NCI-H1048 (cell line): ENCODE data around the gene INPP4B.

Experiments used
- DNase-seq: peaks from one replicate; lab custom pipeline; 2025; lab: John Stamatoyannopoulos, UW

The INPP4B gene

DNA sequence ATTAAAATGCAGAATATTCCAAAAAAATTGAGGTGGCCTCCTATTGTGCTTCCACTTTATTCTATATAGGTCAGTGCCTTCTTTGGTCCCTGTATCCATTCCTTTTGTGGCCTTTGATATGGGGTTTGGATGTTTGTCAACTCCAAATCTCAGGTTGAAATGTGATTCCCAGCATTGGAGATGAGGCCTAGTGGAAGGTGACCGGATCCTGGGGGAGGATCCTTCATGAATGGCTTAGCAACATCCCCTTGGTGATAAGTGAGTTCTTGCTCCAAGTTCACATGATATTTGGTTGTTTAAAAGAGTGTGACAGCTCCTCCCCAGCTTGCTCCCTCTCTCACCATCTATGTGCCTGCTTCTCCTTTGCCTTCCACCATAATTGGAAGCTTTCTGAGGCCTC lies 380.6 kb downstream of the INPP4B start:
- no peak for DNase-seq

DNA sequence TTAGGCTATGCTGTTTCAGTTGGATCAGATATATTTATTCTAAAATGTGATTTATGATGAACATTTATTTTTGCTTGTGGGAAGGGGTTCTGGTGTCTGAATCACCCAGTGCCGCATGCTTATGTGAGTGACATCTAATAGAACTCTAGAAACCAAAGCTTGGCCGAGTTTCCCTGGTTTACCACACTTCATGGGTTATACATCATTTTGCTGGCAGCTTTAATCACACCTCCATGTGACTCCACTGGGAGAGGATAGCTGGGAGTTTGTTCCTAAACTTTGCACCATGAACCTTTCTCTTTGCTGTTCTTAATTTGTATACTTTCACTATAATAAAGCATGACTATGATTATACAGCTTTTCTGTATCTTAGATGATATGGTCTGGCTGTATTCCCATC lies 382.9 kb downstream of the INPP4B start:
- DNase-seq = no peak

GRCh38 chr4:142452161-142452855 lies 393.8 kb downstream of the INPP4B start:
- DNase-seq = no peak

DNA sequence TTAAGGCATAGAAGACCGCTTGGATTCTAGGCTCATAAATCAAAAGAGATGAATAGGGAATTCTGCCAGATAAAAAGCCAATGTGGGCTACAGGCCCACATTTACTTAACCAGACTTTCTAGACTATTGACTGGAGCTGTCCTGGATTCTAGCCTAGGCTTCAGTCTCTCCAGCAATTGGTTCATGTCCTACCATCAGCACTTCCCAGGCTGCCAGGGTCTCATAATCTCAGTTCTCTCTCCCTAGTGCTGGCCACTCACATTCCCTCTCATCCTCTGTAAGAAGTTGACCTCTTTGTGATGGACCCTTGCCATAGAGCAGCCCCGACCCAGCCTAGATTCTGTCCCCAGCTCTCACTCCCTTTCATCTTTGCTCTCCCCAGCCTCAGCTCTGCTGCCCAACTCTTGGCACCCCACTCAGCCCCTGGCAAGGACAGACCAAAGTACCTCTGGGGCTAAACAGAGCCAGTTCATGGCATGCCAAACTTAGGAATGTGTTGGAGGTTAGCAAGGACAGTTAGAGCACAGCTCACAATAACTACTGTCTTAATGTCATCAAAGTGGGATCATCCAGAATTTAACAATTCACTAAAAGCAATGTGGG lies 396.2 kb downstream of the INPP4B start:
- no peak for DNase-seq

DNA sequence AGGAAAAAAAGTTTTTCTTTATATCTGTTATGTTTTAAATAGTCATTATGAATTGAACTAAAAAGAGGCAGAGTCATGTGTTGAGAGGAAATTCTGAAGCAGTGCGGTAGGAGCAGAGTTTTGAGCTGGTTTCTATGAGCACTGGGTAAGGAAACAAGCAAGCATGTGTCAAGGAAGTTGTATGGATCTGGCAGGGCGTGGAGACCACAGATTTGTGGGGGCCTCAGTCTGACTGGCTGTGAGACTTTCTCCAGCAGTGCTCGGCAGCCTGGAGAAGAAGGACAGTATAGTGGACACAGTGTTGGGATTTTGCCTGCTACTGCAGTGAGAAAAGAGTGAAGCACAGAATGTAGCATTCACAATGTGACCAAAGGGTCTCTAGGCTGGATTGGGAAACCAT lies 399.1 kb downstream of the INPP4B start:
- DNase-seq = no peak

GRCh38 chr4:142443469-142443868 lies 402.6 kb downstream of the INPP4B start:
- DNase-seq = no peak

DNA sequence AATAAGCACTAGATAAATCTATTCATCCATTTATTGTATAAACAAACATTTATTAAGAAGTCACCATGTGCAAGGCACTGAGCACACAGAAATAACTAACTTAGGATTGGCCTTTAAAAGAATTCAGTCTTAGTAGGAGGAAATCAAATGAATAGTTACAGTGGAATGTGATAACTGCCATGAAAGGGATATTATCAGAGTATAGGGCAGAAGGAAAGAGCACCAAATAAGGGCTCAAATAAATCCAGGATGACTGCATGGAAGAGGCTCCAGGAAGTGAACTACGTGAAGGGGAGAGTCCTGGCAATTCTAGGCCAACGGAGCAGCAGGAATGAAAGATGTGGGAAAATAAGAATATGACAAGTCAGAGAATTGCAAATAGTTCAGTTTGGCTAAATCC lies 406.0 kb downstream of the INPP4B start:
- DNase-seq = no peak

DNA sequence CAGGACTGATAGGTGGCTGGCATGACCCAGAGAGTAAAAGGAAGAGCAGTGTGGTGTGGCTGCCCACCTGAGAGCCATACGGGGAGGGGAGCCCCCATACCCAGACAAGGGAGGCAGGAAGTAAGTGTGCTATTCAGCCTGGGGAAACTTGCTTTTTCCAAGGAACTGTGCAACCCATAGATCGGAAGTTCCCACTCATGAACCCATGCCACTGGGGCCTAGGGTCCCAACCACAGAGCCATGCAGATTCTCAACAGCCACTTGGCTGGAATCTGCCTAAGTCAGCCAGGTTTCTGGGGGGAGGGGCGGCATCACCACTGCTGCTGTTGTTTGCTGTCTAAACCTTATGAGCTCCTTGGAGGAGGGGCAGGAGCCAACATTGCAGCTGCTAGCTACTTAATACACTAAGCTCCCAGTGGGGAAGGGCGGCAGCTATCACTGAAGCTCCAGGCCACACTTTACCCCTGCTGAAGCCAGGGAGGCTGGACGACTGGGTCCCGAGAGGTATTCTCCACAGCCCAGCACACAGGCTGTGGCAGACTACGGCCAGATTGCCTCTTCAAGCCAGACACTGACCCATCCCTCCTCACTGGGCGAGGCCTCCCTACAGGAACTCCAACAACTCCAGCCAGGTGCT lies 410.4 kb downstream of the INPP4B start:
- DNase-seq = no peak

DNA sequence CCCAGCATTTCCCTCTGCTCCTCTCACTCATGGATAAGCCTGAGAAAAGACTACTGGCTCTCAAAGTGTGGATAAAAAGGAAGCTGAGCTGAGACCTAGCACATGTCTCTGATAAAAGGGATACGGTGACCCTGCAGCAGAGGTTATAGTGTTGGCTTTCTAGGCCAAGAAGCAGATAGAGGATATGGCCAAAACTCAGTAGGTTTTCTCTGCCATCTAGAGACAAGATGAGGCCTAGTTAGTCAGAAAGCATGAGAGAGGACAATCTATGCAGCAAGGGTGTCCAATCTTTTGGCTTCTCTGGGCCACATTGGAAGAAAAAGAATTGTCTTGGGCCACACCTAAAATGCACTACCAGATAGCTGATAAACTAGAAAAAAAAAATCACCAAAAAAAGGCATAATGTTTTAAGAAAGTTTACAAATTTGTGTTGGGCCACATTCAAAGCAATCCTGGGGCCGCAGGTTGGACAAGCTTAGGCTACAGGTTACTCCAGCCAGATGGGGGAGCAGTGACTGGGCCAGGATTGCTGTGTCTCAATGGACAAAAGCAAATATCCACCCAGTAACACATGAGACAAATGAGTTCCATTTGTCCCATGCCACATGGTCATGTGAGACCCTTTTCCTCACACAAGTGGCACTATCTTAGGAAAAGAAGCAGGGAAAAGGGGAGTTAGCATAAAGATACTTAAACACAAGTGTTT lies 411.4 kb downstream of the INPP4B start:
- no peak for DNase-seq

DNA sequence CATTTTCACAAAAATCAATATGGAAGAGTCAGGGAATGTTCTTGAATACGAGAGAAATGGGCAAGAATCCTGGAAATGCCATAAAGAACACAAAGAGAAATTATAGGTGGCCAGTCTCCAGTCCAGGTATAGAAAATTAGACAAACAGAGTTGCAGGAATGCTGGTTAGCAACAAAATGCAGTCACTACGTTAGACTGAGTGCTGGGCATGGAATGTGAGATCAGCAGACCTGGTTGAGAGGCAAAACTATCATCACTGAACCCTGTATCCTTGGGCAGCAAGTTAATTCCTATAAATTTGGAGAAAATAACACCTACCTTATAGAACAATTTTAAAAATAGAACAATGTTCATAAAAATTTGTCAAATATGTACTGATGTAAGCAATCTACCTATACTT lies 417.4 kb downstream of the INPP4B start:
- no peak for DNase-seq

DNA sequence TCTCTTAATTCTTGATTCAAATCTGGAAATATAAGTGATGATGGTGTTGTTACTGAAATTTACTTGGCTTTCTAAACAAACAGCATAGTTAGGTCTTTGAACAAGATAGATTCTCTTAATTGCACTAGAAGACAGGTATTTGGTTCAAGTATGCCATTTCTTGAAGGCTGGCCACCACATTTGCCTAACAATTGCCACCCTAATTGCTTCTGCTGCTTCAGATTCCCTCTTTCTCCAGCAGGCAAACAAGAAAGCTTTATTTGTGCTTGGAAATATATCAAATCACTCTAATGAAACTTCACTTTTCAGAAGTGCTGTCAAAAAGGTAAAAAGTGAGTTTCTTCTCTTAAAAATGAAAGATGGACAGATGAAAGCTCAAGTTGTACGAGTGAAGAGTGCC lies 418.6 kb downstream of the INPP4B start:
- DNase-seq = no peak

GRCh38 chr4:142423861-142424260 lies 422.2 kb downstream of the INPP4B start:
- no peak for DNase-seq

DNA sequence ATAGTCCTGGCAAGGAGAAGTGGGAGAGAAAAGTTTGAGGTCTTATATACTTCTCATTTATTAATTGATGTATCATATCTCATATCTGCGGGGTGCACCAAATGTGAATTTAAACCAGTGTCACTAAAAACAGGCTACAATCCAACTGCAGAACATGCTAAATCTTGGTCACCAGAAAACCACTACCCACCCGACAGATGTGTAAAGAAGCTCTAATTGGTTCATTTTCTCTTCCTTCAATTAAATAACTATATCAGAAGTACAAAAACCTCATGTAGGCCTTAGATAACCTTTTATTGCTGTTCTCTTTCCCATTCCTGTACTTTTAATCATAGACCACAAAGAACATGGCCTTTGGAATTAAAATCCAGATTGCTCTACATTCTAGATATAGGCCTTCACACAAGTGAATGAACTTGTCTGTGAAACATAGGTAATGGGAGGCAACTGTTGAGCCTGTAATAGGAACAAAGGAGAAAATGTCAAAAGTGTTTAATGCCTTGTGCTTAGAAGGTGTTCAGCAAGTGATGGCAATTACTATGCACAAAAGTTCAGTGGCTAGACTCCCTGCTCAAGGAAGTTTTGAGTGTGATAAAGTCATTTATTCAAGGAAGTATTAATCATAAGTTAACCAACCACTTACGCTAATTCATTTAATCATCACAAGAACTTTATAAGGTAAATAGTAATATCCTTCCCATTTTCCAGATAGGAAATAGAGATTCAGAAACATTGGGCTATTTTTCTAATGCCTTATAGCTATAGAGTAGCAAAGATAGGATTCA lies 425.6 kb downstream of the INPP4B start:
- DNase-seq = no peak

DNA sequence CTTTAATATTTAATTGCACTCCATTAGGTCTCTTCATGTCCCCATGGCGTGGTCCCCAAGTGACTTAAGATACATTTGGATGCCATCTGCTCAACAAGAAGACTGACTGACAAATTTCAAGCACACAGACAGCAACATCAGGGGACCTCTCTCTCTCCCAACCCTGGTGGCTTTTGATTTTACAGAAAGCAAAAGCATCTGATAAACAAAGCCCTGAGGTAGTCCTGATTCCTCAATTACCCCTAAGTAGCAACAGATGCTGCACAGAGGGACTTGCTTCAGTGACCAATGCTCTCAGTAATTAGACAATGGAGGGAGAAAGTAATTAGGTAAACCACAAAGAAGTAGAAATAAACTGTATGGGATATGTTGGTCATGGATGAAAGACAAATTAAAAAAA lies 426.4 kb downstream of the INPP4B start:
- no peak for DNase-seq

GRCh38 chr4:142418697-142419096 lies 427.4 kb downstream of the INPP4B start:
- no peak for DNase-seq

GRCh38 chr4:142416711-142417275 lies 429.3 kb downstream of the INPP4B start:
- no peak for DNase-seq

DNA sequence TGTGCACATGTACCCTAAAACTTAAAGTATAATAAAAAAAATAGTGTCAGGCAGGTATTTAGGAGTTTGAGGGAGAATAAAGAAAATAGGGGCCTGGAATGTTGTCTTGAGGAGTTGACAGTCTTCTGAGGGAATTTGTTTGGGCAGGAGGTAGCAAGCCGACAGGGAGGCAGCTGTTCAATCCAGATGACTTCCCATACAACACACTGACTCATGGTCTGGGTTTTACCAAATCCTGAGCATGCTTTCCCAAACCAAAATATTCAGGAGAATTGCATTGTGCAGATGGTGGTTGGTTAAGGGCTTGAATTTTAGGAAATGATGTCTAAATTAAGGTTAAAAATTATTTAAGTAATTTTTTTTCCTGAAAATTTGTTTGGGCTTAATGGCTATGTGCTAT lies 430.0 kb downstream of the INPP4B start:
- DNase-seq = no peak

GRCh38 chr4:142414366-142414990 lies 431.6 kb downstream of the INPP4B start:
- DNase-seq = no peak

DNA sequence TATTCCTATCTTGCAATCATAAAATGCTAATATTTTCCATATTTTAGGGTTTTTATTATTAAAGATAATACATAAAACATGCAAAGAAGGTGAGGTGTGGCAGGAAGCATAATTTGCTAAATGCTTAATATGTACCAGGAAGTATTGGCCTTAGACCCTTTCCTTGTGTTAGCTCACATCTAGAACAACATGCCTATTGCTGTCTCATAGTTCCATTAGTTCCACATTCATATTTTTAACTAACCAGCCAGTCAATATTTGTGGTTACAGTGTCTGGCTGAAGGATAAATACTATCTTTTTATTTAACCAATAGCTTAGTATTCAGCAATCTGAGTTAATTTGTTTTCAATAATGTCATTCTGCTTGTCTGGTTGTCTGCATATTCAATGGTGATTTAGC lies 432.6 kb downstream of the INPP4B start:
- no peak for DNase-seq

DNA sequence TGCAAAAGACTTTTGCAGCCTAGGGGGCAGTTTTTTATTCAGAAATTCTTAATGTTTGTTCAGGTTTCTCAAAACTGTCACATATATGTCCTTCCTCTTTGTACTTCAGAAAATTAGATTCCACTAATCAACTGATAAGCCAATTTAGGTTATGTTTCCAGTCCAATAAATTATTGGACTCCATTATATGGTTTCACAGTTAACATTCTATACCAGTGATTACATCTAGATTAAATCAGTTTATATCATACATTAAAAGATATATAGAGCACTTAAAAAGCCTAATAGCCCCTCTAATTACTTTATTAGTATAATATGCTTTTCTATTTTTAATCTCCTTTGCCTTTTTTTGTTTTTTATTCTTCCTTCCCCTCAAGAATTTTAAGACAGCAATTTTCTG lies 434.1 kb downstream of the INPP4B start:
- DNase-seq = no peak

GRCh38 chr4:142408003-142408441 lies 438.1 kb downstream of the INPP4B start:
- DNase-seq = no peak
